GM18517 (cell line): ENCODE results near the gene SEC22C.

Source experiments
- ATAC-seq: cut with Tn5 transposase; IDR thresholded peaks from one replicate; pipeline ENCODE4 v1.9.1; 2021; ENCODE audit warnings: mild to moderate bottlenecking, moderate library complexity; ENCODE audit not compliant: unreplicated experiment

SEC22C gene

DNA sequence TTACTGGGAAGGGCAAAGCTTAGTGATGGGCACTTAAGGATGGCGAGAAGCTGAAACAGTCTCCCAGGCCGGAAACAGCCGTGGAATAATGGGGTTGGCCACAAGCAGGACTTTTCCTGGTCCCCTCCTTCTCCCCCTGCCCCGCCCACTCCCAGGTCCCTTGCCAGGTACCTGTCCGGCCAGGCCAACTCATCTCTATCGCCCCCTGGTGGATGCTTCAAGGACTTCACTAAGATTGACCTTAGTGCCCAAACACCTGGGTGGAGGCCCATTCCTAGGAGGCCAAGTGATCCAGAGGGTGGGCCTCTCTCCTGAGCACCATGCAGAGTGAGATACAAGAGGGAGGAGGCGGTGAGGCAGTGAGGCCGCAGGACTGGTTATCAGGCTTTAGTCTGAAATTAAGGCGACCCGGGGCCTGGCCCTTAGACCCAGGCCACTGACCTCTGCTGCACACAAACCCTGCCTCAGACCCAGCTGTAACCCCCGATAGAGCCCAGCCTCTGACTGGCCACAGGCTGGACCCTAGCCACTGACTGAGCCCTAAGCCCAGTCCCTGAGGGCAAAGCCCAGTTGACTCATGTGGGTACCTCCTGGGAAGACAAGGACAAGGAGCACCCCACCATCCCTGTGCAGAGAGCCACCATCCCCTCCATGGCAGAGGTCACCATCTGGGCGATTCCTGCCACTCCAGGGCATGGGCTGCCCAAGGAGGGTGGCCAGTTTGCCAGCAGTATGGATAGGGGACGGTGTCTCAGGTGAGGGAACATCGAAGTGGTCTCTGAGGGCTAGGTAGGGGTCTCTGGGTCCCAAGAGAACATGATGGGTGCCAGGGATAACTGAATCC, 41.7 kb downstream of the SEC22C start:
- ATAC-seq: peak; percentile 70

DNA sequence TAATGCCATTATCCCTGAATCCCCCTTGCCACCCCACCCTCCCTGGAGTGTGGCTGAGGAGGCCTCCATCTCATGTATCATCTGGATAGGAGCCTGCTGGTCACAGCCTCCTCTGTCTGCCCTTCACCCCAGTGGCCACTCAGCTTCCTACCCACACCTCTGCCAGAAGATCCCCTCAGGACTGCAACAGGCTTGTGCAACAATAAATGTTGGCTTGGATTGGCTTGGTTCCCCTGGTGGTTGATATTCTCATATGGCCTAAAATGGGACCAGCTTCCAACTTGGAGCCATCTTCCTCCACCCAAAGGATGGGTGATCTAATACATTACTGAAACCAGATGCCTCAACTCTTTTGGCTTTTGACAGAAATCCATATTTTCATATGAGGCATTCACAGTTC, 44.4 kb downstream of the SEC22C start:
- ATAC-seq: no peak

DNA sequence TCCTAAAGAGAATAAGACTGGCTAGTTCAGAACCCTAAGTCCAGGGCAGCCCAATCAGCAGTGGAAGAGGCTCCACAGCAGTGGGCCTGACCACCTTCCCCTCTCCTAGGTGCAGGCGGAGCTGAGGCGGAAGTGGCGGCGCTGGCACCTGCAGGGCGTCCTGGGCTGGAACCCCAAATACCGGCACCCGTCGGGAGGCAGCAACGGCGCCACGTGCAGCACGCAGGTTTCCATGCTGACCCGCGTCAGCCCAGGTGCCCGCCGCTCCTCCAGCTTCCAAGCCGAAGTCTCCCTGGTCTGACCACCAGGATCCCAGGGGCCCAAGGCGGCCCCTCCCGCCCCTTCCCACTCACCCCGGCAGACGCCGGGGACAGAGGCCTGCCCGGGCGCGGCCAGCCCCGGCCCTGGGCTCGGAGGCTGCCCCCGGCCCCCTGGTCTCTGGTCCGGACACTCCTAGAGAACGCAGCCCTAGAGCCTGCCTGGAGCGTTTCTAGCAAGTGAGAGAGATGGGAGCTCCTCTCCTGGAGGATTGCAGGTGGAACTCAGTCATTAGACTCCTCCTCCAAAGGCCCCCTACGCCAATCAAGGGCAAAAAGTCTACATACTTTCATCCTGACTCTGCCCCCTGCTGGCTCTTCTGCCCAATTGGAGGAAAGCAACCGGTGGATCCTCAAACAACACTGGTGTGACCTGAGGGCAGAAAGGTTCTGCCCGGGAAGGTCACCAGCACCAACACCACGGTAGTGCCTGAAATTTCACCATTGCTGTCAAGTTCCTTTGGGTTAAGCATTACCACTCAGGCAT, 45.6 kb downstream of the SEC22C start:
- ATAC-seq: no peak

DNA sequence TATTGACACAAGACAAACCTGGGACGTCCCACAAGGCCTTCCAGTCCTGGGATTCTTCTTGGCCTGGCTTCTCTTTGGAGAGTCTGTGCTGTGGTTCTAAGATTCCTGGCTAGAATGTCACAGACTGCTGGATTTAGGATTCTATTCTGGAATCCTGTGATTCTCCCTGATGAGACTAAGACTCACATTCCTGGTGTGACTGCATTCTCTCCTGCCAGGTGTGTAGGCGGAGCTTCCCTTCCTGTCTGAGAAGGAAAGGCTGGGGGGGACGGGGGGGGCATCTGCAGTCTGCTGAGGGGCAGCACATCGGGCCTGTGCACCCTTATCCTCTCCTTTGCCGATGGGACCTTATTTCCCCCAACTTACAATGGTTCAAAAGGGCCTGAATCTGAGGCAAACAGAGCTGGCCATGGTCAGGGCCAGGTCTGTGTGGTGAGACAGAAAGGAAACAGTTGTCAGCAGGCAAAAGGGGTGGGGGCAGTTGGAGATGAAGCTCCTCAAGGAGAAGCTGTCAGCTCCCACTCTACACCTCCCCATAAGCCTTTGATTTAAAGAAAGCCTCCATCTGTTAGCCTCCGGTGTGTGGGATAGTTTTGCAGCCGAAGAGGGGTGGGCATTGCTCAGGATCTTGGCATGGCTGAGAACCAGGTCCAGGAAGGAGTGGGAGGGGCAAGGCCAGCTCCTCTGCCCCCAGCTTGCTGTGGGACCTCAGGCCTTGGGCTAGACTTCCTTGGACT, 48.4 kb downstream of the SEC22C start:
- ATAC-seq: no peak

DNA sequence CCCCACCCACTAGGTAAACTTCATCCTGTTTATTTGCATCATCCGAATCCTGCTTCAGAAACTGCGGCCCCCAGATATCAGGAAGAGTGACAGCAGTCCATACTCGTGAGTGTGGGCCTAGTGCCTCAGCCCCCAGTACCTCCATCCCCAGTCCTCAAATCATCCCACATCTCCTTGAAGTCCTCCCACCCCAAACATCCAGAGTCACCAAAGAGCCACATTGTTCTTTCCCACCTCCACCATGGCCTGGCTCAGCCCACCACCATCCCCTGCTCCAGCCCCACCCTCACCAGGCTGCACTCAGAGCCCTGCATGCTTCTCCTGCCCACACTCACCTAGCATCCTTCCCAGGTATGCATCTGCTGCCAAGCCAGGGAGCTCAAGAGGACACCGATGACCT, 49.5 kb downstream of the SEC22C start:
- ATAC-seq: no peak

DNA sequence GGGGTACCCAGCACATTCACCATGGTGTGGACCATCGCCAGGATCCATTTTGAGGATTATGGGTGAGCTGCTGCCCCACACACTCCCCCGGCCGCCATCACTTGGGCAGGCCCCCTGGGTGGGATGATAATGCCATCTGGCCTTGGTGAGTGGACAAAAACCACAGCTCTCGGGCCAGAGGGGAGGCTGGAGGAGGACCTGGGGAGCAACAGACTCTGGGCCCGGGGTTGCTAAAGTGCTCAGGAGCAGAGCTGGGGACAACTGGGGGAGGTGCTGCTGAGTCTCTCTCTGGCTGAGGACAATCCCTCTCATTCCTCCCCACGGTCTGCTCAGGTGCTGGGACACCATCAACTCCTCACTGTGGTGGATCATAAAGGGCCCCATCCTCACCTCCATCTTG, 50.3 kb downstream of the SEC22C start:
- no peak for ATAC-seq

DNA sequence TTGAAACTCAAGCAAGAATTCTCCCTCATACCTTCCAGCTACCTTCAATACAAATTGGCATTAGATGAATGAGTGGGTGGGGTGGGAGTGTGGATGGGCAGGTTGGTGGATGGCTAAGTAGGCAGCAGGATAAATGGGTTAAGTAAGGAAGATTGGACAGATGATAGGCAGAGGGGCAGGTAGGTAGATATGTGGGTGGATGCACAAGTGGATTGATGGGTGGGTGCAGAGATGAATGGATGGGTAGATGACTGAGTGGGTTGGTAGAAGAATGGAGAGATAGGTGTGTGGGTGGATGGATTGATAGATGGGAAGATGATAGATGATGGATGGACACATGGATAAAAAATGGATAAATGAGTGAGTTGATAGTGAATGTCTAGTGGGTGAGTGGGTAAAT, 51.7 kb downstream of the SEC22C start:
- no peak for ATAC-seq

DNA sequence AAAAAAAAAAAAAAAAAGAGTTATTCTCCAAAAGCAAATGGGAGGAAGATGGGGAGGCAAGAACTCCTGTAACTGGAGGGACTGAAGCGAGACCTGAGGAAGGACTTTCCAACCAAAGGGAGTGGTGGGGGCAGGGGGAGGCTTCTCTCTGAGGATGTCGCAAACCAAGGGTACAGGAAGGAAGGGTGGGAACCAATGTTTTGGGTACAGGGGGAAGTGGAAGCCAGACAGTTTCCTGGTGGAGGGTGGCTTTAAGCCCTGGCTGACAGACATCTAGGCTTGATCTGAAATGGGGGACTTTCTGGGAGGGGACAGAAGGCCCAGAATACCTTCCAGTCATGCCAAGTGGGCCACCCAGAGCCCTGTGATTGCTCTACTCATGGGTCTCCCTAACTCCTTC, 52.3 kb downstream of the SEC22C start:
- ATAC-seq: no peak

DNA sequence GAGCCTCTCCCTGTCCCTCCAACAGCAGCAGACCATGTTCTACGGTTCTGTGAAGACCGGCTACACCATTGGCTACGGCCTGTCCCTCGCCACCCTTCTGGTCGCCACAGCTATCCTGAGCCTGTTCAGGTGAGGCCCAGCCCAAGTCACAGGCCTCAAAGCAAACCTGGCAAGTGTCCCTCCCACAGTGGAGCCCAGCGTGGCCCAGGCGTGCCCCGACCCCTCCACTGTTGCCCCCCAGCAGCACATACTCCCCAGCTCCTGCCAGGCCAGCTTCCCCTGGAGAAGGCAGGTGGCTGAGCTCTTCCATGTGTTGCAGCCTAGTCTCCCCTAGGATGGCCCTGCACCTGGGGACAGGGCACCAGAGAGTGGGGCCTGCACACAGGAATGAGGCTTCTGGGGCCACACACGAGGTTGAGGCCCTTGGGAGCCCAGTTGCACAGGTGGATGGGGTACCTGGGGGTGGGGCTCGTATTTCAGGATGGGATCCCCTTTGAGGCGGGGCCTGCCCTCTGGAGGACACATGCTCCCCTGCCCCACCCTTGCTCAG, 54.3 kb downstream of the SEC22C start:
- no peak for ATAC-seq

DNA sequence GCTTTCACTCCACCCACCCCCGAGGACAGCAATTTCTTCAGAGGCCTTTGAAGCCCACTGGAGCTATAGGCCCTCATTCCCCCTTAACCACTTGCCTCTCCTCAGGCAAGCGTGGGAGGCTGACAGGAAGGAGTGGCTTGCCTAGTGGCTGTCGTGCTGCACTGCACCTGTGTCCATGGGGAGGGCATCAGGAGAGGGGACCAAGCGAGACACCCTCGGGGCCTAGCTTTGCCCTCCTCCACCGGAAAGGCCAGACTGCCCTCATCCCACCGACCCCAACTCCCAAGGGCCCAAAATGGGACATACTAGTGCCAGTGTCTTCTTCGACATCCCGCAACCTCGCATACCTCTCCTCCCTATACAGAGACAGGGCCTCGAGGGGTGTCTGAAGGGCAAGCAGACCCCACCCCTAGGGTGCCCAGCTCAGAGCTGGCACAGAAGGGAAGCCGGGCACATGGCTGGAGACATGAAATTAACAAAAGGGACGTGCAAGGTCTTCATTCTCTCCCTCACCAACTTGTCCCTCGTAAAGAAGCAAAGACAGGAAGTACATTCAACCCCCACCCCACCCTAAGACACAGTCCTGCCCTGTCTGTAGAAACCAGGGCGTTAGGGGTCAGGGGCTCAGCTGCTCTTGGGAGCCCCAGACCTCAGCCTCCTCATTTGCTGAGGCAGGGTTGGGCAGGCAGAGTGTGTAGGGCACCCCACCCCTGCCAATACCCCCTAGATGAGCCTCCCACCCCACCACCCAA, 55.0 kb downstream of the SEC22C start:
- ATAC-seq: no peak

DNA sequence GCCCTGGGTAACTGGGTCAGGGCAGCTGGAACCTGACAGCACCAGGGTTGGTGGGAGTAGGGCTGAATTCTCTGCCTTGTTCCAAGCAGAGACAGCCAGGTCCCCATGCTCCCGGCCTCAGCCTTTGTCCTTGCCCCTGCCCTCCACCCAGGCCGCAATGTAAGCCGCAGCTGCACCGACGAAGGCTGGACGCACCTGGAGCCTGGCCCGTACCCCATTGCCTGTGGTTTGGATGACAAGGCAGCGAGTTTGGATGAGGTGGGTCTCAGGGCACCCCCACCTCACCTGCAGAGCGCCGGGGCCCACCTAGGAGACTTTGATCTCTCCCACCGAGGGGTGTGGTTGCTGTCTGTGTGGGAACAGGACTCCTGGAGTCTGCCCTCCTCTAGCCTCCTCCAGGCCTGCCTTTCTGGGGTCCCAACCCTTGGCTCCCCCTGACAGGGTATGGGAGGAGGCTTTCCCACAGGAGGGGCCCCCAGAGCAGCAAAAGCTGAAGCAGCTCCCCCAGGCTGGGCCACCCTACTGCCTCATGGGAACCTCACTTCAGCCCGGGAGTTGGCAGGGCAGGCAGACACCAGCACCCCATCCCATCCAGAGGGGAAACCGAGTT, 55.9 kb downstream of the SEC22C start:
- ATAC-seq: no peak

DNA sequence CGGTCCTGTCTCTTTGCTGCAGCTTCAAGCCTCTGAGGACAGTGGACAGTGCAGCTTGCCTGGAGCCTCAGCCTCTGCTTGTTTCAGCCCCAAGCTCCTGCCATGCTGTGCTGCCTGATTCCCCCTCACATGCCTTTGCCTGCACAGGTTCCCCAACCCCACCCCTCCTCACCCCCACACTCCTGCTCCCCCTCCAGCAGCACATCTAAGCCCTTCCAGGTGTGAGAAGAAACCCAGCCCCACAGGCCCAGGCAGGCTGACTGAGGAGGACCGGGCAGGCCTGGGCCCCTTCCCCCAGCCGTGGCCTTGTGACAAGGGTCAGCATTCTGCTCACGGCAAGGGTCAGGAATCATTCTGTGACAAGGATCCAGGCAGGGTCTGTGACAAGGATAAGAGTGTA, 56.6 kb downstream of the SEC22C start:
- no peak for ATAC-seq

DNA sequence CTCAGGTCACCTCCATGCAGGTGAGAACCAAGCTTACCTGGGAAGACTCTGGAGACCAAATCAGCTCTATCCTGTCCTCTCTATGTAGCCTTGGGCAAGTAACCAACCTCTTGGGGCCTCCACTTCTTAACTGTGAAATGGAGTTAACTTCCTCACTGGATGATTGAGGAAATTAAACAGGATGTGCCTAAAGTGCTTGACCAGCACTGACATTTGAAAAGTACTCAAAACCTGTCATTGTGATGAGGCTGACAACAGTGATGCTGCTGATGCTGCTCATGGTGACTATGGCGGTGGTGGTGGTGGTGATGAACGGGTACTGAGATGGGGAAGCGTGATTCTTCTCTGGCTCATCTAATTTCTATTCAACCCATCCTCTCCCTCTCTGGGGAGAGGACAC, 57.0 kb downstream of the SEC22C start:
- ATAC-seq: no peak

DNA sequence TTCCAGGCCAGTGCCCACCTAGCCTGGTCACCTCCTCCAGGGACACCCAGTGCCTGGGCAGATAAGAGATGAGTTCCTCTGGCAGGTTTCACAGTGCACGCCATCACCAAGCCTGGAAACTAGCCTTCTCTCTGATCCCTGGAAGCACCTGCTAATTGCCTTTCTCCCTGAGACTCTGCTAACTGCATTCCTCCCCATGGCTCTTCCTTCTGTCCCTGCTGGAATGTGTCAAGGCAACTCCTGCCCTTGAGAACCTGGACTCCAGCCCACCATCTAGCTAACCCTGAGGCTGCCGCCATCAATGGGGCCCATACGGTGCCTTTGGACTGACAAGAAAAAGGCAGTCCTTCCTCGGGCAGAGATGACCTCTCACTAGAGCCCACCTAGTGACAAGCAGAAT, 60.9 kb downstream of the SEC22C start:
- ATAC-seq: no peak

DNA sequence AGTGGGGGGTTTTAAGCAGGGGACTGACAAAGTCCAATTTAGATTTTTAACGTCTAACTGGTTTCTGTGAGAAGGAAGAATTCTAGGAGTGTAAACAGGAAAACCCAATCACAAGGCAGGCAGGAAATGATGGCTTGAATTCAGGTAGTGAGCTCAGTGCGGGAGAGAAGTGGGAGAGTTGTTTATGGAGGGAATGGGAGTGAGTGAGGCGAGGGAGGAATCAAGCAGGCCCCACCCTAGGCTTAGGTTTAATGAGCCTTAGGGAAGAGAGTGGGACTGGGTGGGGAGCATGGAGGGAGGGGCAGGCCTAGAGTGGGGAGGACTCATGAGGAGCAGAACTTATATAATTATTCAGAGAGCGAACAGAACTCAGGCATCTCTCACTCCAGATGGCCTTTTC, 61.4 kb downstream of the SEC22C start:
- ATAC-seq: no peak

DNA sequence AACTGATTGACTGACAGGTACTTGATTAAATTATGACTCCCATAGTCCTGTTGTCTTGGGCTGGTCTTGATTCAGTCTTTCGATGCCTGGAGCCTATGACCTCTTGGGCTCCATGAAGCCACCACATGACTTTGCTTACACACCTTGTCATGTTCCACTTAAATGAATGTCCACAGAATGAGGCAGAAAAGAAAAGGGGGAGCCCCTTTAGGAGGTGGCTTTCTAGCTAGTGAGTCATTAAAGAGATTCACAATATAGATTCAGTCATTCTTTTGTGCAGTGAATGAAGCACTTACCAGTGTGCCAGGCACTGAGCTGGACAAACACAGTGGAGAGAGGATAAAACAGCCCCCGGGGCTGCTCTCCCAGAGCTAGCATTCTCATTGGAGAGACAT, 62.2 kb downstream of the SEC22C start:
- no peak for ATAC-seq

DNA sequence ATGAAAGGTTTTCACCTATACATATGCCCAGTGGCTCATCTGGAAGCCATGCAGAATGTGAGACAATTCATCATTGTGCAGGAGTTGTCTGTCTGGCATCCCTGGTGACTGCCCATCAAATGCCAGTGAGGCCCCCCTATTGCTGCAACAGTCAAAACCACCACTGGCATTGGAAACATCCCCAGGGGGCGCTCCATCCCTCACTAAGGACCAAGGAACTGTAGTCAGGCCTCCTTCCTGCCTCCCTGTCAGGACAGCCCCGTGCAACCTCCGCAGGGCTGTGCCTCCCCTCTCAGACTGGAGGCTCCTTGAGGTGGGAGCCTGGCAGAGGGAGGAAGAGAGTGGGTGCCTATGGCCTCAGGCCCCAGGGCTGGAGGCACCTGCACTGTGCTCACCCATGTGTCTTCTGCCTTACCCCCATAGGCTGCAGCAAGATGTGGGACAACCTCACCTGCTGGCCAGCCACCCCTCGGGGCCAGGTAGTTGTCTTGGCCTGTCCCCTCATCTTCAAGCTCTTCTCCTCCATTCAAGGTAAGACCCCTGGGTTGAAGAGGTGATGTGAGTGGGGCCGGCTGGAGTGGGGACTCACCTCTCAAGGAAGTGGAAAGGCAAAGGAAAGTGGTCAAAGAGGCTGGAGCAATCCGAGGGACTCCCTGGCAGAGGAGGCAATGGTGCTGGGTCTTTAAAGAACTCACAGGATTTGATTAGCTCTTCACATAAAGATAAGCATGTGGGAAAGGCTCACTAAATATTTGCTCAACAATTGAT, 62.8 kb downstream of the SEC22C start:
- ATAC-seq: no peak

DNA sequence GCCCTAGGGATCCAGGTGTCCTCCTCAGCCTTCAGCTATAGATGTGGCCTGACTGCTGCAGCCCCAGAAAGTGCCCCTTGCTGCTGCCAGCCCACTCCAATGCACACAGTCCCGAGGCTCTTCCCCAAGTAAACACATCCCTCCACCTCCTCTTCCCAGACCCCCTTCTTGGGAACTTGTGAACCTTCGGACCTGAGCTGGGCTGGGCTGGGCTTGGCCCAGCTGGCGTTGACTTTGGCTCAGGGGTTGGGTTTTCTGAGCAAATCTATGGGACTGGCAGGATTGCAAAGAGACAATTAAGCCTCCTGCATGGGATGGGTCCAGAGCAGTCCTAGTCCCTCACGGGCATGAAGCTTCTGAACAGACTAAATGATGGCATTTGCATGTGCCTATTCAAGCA, 64.7 kb downstream of the SEC22C start:
- no peak for ATAC-seq

DNA sequence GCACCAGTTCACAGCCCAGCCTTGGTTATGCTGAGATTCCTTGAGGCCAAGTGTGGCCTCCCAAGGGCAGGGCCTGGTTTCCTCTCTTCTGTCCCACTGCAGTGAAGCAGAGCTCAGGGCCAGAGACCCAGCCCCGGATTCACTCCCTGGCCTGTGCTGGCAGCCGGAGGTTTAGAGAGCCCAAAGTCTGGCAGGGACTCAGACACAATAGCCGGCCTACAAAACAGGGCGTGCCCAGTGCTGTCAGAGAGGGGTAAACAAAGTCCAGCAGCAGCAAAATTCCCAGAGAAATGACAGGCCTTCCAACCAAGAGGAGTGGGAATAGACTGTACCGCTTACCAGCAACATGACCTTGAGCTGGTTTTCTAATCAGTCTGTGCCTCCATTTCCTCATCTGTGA, 65.3 kb downstream of the SEC22C start:
- ATAC-seq: no peak
